HepG2 (cell line): ENCODE measurements around the gene SYCE1L. TPM values are rescaled to one million over a fixed set of nuclear protein-coding genes. Genes with fewer than 3 reads are reported as not detected.

Experiments
- GATA4 ChIP-seq: sonication (generic); IDR thresholded peaks from 2 replicates; pipeline ENCODE4 v1.6.1; 2016; ENCODE audit warnings: antibody characterized with exemption, low read depth, borderline replicate concordance
- HNF4A ChIP-seq: sonication (generic); formaldehyde crosslinking; IDR thresholded peaks from 2 replicates; pipeline ENCODE4 v1.4.0; 2020; ENCODE audit warnings: missing genetic modification reagents
- NCOA1 ChIP-seq: sonication (generic); formaldehyde crosslinking; IDR thresholded peaks from 2 replicates; pipeline ENCODE4 v1.9.0; 2021; ENCODE audit warnings: missing genetic modification reagents
- SALL2 ChIP-seq: sonication (generic); formaldehyde crosslinking; IDR thresholded peaks from 2 replicates; pipeline ENCODE4 v1.8.1; 2023; ENCODE audit warnings: mild to moderate bottlenecking, missing genetic modification reagents, inconsistent platforms
- SKI ChIP-seq: fragments of 450-650 bp; IDR thresholded peaks from one replicate; pipeline ENCODE4 v1.6.1; 2018; ENCODE audit warnings: mild to moderate bottlenecking; ENCODE audit not compliant: partially characterized antibody
- SMAD9 ChIP-seq: sonication (generic); formaldehyde crosslinking; IDR thresholded peaks from 2 replicates; pipeline ENCODE4 v1.5.1; 2020; ENCODE audit warnings: mild to moderate bottlenecking, missing genetic modification reagents
- SOX13 ChIP-seq, 3 experiments: fragments of 450-650 bp in 1 of 3; sonication (generic) in 1 of 3; formaldehyde crosslinking in 1 of 3; IDR thresholded peaks in 2 of 3; conservative IDR thresholded peaks in 1 of 3; 2 replicates each; pipeline versions ENCODE4 v1.5.0 to v1.6.1; 2016 to 2020; ENCODE audit warnings: antibody characterized with exemption in 1 of 3, mild to moderate bottlenecking in 1 of 3, missing compliant biosample characterization in 1 of 3, missing genetic modification reagents in 1 of 3, moderate library complexity in 1 of 3
- SRY ChIP-seq: sonication (generic); formaldehyde crosslinking; IDR thresholded peaks from 2 replicates; pipeline ENCODE4 v1.8.0; 2022; ENCODE audit warnings: mild to moderate bottlenecking, missing genetic modification reagents
- ZNF224 ChIP-seq: sonication (generic); formaldehyde crosslinking; IDR thresholded peaks from 2 replicates; pipeline ENCODE4 v1.5.0; 2020; ENCODE audit warnings: mild to moderate bottlenecking, missing genetic modification reagents
- ZNF350 ChIP-seq: sonication (generic); formaldehyde crosslinking; IDR thresholded peaks from 2 replicates; pipeline ENCODE4 v1.4.0; 2020; ENCODE audit warnings: mild to moderate bottlenecking, low read depth, missing genetic modification reagents, borderline replicate concordance
- ZNF670 ChIP-seq: sonication (generic); formaldehyde crosslinking; IDR thresholded peaks from 2 replicates; pipeline ENCODE4 v1.8.0; 2022; ENCODE audit warnings: mild to moderate bottlenecking, missing genetic modification reagents, borderline replicate concordance
- ZNF776 ChIP-seq: sonication (generic); formaldehyde crosslinking; IDR thresholded peaks from 2 replicates; pipeline ENCODE4 v1.4.0; 2020; ENCODE audit warnings: mild to moderate bottlenecking, missing genetic modification reagents
- polyA plus RNA-seq, 8 experiments: library from polyadenylated mRNA; depleted of rRNA in 3 of 8; stranded (reverse) in 7 of 8; unstranded in 1 of 8; fragments of >200 nt; fragmentation: Illumina TruSeq in 4 of 8; extraction: Trizol in 4 of 8; gene quantifications; 2 replicates each; pipeline versions ENCODE4 v1.2.1 to v1.2.3, GENCODE V29; 2011 to 2016; ENCODE audit warnings: low read depth in 4 of 8, missing spikeins in 1 of 8, mixed read lengths in 1 of 8; ENCODE audit not compliant: insufficient read depth in 1 of 8
- total RNA-seq, 5 experiments: library from RNA; depleted of rRNA; stranded (reverse); fragments of >200 nt; fragmentation: Illumina TruSeq; extraction: Trizol; gene quantifications; 2 replicates each; pipeline ENCODE4 v1.2.3, GENCODE V29; 2016; ENCODE audit warnings: low read depth in 1 of 5
- TF ChIP-seq, protein P1 (sequence below): IDR thresholded peaks from 2 replicates; pipeline ENCODE4 v1.6.1; 2016; ENCODE audit warnings: missing genetic modification reagents, missing compliant biosample characterization
- TF ChIP-seq, protein P2 (sequence below): sonication (generic); formaldehyde crosslinking; IDR thresholded peaks from one replicate; pipeline ENCODE4 v1.5.1; 2020; ENCODE audit warnings: mild to moderate bottlenecking, missing genetic modification reagents; ENCODE audit errors: not compliant biosample characterization
- TF ChIP-seq, protein P3 (sequence below): sonication (generic); formaldehyde crosslinking; conservative IDR thresholded peaks from 2 replicates; pipeline ENCODE4 v1.8.0; 2022; ENCODE audit warnings: low read depth, missing genetic modification reagents
- TF ChIP-seq, protein P4 (sequence below): sonication (generic); formaldehyde crosslinking; IDR thresholded peaks from 2 replicates; pipeline ENCODE4 v1.8.1; 2023; ENCODE audit warnings: missing genetic modification reagents, inconsistent platforms, borderline replicate concordance

The SYCE1L gene
- total and polyA plus RNA-seq, 2 of the 13 experiments (the other 11 are each of a cell fraction or from before 2014, with no cell fraction given) = 0.22 TPM; not detected in 1

DNA sequence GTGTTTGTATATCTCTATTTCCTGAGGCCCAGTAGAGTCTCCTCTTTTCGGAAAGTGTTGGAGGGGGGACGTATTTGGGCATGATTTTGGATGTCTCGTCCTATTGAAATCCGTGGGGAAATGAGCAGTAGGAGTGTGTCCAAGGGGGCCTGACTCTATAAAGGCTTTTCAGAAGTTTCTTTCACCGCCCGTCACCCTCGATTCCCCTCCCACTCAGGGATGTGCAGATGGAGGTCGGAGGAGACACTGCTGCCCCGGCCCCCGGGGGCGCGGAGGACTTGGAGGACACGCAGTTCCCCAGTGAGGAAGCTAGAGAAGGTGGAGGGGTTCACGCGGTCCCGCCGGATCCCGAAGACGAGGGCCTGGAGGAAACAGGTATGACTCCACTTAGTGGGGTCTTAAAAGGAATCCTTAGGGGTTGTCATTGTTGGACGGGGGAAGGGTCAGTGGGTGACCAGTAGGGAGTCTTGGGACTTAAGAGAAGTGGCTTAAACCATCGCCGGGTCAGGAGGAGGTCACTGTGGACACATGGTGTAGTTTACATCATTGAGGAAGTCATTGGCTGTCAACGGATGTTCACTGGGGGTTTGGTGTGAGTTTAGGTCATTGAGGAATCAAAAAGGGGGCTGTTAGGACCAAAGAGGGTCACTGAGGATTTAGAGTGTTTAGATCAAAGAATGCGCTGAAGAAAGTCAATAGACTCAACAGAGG, 7.8 kb upstream of the SYCE1L start (continued):
- peak; percentile 65; the same call in 1 of the 2 replicates for TF ChIP-seq SRY (CRISPR knock-in tag)
- TF ChIP-seq, protein P1, sequence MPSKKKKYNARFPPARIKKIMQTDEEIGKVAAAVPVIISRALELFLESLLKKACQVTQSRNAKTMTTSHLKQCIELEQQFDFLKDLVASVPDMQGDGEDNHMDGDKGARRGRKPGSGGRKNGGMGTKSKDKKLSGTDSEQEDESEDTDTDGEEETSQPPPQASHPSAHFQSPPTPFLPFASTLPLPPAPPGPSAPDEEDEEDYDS (CRISPR knock-in tag) = no peak
- TF ChIP-seq ZNF224 = no peak
- no peak for TF ChIP-seq SOX13 (IDR thresholded peaks at IDR 0.05)
- no peak for TF ChIP-seq SOX13 (CRISPR knock-in tag; conservative IDR thresholded peaks at IDR 0.05 in 1 of 2, IDR thresholded peaks at IDR 0.05 in 1 of 2)
- TF ChIP-seq ZNF776 (CRISPR knock-in tag) = peak; percentile 51; the same call in 1 of the 2 replicates
- 0 out of 2 replicates have a peak, but pooled peaks have one; percentile 3 for TF ChIP-seq ZNF350 (CRISPR knock-in tag)
- TF ChIP-seq SALL2 (CRISPR knock-in tag) = no peak
- no peak for TF ChIP-seq HNF4A (CRISPR knock-in tag)
- TF ChIP-seq NCOA1 = no peak
- TF ChIP-seq, protein P2, sequence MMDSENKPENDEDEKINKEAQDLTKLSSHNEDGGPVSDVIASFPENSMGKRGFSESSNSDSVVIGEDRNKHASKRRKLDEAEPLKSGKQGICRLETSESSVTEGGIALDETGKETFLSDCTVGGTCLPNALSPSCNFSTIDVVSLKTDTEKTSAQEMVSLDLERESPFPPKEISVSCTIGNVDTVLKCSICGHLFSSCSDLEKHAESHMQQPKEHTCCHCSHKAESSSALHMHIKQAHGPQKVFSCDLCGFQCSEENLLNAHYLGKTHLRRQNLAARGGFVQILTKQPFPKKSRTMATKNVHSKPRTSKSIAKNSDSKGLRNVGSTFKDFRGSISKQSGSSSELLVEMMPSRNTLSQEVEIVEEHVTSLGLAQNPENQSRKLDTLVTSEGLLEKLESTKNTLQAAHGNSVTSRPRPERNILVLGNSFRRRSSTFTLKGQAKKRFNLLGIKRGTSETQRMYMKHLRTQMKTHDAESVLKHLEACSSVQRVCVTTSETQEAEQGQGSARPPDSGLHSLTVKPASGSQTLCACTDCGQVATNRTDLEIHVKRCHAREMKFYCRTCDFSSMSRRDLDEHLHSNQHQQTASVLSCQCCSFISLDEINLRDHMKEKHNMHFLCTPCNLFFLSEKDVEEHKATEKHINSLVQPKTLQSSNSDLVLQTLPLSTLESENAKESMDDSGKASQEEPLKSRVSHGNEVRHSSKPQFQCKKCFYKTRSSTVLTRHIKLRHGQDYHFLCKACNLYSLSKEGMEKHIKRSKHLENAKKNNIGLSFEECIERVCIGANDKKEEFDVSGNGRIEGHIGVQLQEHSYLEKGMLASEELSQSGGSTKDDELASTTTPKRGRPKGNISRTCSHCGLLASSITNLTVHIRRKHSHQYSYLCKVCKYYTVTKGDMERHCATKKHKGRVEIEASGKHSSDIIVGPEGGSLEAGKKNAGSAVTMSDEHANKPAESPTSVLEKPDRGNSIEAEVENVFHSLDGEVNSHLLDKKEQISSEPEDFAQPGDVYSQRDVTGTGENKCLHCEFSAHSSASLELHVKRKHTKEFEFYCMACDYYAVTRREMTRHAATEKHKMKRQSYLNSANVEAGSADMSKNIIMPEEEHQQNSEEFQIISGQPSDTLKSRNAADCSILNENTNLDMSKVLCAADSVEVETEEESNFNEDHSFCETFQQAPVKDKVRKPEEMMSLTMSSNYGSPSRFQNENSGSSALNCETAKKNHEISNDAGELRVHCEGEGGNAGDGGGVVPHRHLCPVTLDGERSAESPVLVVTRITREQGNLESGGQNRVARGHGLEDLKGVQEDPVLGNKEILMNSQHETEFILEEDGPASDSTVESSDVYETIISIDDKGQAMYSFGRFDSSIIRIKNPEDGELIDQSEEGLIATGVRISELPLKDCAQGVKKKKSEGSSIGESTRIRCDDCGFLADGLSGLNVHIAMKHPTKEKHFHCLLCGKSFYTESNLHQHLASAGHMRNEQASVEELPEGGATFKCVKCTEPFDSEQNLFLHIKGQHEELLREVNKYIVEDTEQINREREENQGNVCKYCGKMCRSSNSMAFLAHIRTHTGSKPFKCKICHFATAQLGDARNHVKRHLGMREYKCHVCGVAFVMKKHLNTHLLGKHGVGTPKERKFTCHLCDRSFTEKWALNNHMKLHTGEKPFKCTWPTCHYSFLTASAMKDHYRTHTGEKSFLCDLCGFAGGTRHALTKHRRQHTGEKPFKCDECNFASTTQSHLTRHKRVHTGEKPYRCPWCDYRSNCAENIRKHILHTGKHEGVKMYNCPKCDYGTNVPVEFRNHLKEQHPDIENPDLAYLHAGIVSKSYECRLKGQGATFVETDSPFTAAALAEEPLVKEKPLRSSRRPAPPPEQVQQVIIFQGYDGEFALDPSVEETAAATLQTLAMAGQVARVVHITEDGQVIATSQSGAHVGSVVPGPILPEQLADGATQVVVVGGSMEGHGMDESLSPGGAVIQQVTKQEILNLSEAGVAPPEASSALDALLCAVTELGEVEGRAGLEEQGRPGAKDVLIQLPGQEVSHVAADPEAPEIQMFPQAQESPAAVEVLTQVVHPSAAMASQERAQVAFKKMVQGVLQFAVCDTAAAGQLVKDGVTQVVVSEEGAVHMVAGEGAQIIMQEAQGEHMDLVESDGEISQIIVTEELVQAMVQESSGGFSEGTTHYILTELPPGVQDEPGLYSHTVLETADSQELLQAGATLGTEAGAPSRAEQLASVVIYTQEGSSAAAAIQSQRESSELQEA (CRISPR knock-in tag) = no peak
- TF ChIP-seq, protein P3, sequence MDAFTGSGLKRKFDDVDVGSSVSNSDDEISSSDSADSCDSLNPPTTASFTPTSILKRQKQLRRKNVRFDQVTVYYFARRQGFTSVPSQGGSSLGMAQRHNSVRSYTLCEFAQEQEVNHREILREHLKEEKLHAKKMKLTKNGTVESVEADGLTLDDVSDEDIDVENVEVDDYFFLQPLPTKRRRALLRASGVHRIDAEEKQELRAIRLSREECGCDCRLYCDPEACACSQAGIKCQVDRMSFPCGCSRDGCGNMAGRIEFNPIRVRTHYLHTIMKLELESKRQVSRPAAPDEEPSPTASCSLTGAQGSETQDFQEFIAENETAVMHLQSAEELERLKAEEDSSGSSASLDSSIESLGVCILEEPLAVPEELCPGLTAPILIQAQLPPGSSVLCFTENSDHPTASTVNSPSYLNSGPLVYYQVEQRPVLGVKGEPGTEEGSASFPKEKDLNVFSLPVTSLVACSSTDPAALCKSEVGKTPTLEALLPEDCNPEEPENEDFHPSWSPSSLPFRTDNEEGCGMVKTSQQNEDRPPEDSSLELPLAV (CRISPR knock-in tag) = no peak
- no peak for TF ChIP-seq GATA4
- TF ChIP-seq, protein P4, sequence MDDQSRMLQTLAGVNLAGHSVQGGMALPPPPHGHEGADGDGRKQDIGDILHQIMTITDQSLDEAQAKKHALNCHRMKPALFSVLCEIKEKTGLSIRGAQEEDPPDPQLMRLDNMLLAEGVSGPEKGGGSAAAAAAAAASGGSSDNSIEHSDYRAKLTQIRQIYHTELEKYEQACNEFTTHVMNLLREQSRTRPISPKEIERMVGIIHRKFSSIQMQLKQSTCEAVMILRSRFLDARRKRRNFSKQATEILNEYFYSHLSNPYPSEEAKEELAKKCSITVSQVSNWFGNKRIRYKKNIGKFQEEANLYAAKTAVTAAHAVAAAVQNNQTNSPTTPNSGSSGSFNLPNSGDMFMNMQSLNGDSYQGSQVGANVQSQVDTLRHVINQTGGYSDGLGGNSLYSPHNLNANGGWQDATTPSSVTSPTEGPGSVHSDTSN (CRISPR knock-in tag) = no peak
- peak; percentile 73; the same call in 1 of the 2 replicates for TF ChIP-seq ZNF670
- no peak for TF ChIP-seq SKI
- no peak for TF ChIP-seq SMAD9 (CRISPR knock-in tag)
